SJSA1 (cell line): ENCODE measurements around the gene AHCYL2. TPM values are rescaled to one million over a fixed set of nuclear protein-coding genes. Genes with fewer than 3 reads are reported as not detected.
A peak's percentile ranks its signal among the peaks of the same experiment; 100 is the strongest.
"Not testable (repeated sequence)": the region's sequence is repeated elsewhere in the genome, so short reads cannot be mapped to it uniquely, and the experiment has no call there.

ENCODE experiments used
- DNase-seq, 2 experiments: peaks; one replicate each; pipeline ENCODE4 v3.0.0-alpha.2; 2015 to 2020; ENCODE audit warnings: low spot score in 2 of 2, low read depth in 1 of 2
- H3K27ac ChIP-seq: fragments of 250-450 bp; sonication (Bioruptor Pico); 2 replicates; pipeline ENCODE4 v1.5.1; 2020; ENCODE audit warnings: mild to moderate bottlenecking, moderate library complexity
- H3K27me3 ChIP-seq: fragments of 250-450 bp; sonication (Bioruptor Pico); replicated peaks from 2 replicates; pipeline ENCODE4 v1.5.1; 2020; ENCODE audit warnings: mild to moderate bottlenecking, moderate library complexity
- H3K36me3 ChIP-seq: fragments of 250-450 bp; sonication (Bioruptor Pico); 2 replicates; pipeline ENCODE4 v1.5.1; 2020; ENCODE audit warnings: mild to moderate bottlenecking
- H3K4me1 ChIP-seq: fragments of 250-450 bp; sonication (Bioruptor Pico); replicated peaks from 2 replicates; pipeline ENCODE4 v1.6.1; 2021; ENCODE audit warnings: mild to moderate bottlenecking
- H3K4me3 ChIP-seq: fragments of 250-450 bp; sonication (Bioruptor Pico); 2 replicates; pipeline ENCODE4 v1.5.1; 2020; ENCODE audit warnings: mild to moderate bottlenecking
- H3K9me3 ChIP-seq: fragments of 250-450 bp; sonication (Bioruptor Pico); replicated peaks from 2 replicates; pipeline ENCODE4 v1.5.1; 2020; ENCODE audit warnings: mild to moderate bottlenecking
- total RNA-seq: library from RNA; depleted of rRNA; stranded (reverse); fragments of >200 nt; shearing (Covaris generic); gene quantifications from 2 replicates; pipeline ENCODE4 v1.2.3, GENCODE V29; 2014

Gene AHCYL2
- total RNA-seq, 1 experiment from 2014 or later, result 10.3 TPM

DNA sequence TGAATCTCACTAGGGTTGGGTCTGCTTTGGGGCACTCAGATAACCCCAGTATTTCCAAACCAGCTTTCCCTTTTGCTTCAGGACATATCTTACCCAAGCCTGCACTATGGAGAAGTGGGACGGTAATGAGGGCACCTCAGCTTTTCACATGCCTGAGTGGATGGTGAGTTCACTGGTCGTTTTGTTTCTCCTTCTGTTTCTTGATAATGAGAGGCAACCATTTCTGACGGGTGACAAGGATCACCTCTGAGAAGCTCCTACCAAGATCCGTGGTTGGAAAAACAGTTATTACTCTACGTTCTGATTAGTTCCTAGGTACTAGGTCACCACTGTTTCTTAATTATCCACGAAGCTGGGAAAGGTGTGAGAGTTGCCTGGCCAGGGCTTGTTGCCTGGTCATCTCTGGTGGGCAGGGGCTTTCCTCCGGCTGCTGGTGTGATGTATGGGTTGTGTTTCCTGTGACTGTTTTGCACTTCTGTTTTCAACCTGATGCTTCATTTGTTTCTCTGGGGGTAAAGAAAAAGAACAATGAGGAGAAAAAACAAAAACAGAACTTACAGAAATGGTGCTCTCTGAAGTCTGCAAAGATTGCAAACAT, 143.7 kb downstream of the AHCYL2 start:
- Histone ChIP-seq H3K4me1 (no peaks in the 10 kb centered on the region), H3K36me3 (no peaks in the 10 kb centered on the region), H3K9me3 (no peaks in the 10 kb centered on the region), H3K4me3 (no peak overlapping the region), H3K27ac (no peak overlapping the region), H3K27me3 (no peaks in the 10 kb centered on the region)
- DNase-seq, result no peak

DNA sequence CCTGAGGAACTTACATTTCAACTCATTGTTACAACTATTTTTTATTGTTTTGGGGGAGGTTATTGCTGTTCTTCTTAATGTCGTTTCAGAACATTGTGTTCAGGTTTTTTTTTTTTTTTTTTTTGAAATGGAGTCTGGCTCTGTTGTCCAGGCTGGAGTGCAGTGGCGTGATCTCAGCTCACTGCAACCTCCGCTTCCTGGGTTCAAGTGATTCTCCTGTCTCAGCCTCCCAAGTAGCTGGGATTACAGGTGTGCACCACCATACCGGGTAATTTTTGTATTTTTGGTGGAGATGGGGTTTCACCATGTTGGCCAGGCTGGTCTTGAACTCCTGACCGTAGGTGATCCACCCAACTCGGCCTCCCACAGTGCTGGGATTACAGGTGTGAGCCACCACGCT, 144.6 kb downstream of the AHCYL2 start:
- H3K27me3 ChIP-seq, H3K9me3 ChIP-seq, H3K4me3 ChIP-seq, DNase-seq, H3K4me1 ChIP-seq, H3K27ac ChIP-seq, H3K36me3 ChIP-seq: not testable (repeated sequence)

DNA sequence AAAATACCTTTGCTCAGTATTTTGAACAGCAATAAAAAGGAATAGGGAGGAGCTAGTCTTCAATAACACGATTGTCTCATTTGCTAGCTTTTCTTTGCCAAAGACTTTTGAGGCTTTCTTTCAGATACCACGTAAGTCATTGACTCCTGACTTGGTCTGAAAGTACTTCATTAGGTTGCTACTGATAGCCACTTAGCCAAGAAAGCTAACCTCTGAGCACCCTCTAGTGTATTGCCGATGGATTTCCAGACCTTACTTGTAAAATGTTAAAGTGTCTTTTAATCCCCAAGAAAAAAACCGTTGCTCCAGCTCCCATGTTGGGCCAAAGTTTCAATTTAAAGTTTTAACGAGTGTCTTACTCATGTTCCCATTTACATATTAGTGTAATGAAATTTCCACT, 146.0 kb downstream of the AHCYL2 start:
- DNase-seq, result no peak
- H3K4me1 ChIP-seq, result no peaks in the 10 kb centered on the region

DNA sequence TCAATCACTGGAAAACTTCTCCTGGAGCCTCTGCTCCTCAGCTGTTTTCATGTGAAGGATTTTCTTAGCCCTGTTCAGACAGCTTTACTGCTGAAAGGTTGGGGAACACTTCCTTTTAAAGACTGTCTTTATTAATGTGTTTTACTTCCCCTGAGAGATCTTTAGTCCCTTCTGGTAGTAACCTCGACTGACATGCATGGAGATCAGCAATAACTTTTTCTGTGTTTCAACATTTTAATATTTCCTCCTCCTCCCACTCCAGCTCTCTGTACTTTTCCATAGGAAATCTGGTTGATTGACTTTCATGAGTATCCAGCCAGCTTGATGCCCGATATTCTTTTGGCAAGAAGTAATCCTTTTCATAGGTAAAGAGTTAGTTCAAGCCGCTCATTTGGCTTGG, 146.7 kb downstream of the AHCYL2 start:
- DNase-seq, result no peak
- H3K36me3 ChIP-seq, result no peaks in the 10 kb centered on the region
- no peaks in the 10 kb centered on the region for H3K9me3 ChIP-seq
- no peak overlapping the region for H3K4me3 ChIP-seq
- no peak overlapping the region for H3K27ac ChIP-seq
- no peaks in the 10 kb centered on the region for H3K27me3 ChIP-seq
- H3K4me1 ChIP-seq, result no peaks in the 10 kb centered on the region

More for the DNA sequence above, 146.0 kb downstream of the AHCYL2 start:
- no peak overlapping the region for H3K4me3 ChIP-seq
- no peaks in the 10 kb centered on the region for H3K36me3 ChIP-seq
- H3K9me3 ChIP-seq, result no peaks in the 10 kb centered on the region
- H3K27ac ChIP-seq, result no peak overlapping the region
- no peaks in the 10 kb centered on the region for H3K27me3 ChIP-seq

DNA sequence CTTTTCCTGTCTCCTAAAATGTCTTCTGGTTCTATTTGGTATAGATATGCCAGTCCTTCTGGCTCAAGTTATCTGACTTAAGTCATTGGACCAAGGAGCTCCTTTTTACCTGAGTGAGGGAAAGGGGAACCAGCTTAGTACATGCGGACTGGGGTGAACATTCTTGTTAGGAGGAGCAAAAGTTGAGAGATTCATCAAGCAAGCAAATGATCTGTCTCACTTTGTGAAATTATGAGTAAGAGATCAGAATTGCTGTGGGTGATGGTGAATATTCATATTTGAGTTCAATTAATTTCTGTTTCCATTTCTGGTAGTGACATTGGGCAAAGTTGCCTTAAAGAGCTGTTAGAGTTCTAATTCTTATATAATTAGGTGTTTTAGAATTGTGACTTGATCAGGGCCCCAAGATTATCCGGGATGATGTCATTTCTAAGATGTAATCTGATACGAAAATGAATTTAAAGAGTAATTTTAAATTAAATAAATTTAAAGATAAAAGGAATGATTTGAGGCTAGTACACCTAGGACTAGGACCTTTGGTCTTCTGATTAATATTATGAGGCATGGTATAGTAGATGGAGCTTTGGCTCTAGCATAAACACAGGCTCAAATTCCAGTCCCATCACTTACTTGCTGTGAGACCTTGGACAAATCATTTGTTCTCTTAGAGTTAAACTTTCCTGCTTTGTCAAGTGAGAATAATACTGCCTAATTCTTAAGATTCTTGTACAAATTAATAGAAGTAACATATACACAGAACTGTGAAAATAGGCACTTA, 149.0 kb downstream of the AHCYL2 start:
- DNase-seq, result no peak
- Histone ChIP-seq H3K27ac (no peak overlapping the region), H3K4me3 (no peak overlapping the region), H3K36me3 (no peaks in the 10 kb centered on the region), H3K9me3 (no peaks in the 10 kb centered on the region), H3K4me1 (peaks cover 7% of the 10 kb centered on the region), H3K27me3 (no peaks in the 10 kb centered on the region)

DNA sequence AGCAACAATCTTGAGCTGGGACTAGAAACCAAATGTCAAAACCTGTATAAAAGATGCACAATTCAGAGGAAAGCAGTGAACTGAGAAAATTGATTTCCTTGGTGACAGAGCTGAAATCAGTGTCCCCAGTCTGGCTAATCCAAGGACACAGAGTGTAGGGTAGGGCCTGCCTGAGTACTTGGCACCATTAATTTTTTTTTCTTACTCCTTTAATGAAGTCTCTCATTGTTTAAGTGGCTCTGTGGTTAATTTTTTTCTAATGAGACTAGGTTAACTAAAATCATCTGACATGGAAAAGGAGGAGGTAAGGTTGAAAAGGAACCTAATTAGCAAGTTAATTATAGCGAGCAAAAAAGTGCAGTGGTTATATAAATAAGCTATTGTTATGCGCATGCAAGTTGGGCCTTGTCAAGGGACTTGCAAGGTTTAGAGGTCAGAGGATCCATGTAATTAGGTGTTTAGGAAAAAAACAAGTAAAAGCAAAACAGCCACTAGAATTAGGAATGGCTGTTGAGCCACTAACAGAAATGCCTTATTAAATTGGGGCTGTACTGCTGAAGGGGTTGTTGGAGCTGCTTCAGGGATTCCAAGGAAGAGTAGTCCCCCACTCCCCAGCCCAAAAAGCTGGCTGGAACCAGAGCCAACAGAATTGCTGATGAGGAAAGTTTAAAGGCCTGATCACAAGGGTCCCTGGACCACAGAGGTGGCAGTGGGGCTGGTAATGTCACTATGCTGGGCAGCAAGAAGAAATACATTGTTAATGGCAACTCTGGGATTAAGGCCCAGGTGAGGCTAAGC, 150.5 kb downstream of the AHCYL2 start:
- Histone ChIP-seq H3K4me3 (no peak overlapping the region), H3K4me1 (peaks cover 7% of the 10 kb centered on the region), H3K9me3 (no peaks in the 10 kb centered on the region), H3K36me3 (no peaks in the 10 kb centered on the region), H3K27me3 (no peaks in the 10 kb centered on the region), H3K27ac (no peak overlapping the region)
- no peak for DNase-seq

DNA sequence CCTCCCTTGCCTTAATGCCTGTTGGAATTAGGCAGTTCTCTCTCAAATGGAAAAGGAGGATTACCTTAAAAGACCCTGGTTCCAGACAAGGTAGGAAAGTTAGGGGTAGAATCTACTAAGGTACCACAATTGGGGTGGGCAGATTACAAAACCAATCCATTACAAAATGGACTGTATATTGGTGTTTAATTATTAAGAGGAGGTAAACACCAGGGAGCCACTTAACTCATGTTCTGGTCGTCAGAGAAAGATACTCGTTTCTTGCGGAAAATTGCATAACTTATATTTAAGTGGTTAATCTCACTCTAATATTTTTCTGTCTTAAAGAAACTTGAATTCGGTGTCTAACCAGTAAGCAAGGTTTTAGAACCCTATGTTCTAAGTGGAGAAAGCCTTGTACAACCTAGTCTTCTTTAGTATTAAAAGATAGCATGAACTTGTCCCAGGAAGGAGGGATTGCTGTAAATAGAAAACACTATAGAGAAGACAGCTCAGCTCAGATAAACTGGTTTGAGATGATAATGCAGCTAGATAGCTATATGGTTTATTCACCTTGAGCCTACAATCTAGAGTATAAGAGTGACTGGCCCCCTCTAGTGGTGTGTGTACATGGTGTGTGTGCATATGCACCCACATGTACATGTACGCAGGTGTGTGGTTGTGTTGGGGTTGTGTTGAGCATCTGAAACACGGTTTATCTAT, 151.4 kb downstream of the AHCYL2 start:
- peak; percentile 34 to 47 for DNase-seq
- Histone ChIP-seq H3K4me3 (no peak overlapping the region), H3K4me1 (peaks cover 7% of the 10 kb centered on the region), H3K27me3 (no peaks in the 10 kb centered on the region), H3K27ac (no peak overlapping the region), H3K36me3 (no peaks in the 10 kb centered on the region), H3K9me3 (no peaks in the 10 kb centered on the region)

DNA sequence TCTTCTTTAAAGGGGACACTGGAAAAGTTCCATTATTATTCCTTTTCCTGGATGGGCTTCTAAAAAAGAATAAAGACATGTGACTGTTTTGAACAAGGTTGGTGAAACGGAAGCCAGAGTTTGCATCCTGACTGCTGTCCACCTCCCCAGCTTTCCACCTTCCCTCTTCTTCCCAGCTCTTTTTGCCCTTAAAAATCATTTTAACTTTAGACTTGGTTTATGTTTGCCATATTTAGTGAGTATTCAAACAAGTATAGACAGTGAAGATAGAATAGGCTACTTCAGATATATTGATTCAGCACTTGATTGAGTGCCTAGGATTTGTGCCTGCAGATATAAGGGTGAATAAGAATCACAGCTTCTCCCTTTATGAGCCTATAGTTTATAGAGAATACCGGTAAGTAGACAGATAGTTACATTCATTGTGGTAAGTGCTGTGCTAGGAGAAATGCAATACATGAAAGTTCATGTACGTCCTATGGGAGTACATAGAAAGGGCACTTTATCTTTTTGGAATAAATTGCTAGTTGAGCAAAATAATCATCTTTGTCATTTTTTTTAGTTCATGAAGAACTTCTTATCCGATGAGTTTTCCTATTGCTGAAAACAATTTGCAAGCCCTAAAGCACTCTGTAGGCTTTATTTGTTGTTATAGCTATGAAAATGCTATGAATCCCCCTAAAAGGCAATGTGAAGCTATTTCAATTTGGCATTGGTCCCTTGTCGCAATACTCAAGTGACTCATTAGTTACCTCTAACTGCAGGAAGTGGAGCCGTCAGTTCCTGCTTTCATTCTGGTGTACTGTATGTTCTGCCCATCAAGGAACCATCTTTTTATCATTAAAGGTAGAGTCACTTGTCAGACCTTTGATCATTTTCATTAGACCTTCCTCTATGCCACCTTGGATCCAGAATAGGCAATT, 152.2 kb downstream of the AHCYL2 start:
- Histone ChIP-seq H3K4me3 (no peak overlapping the region), H3K27me3 (no peaks in the 10 kb centered on the region), H3K27ac (no peak overlapping the region), H3K4me1 (peaks cover 7% of the 10 kb centered on the region), H3K36me3 (no peaks in the 10 kb centered on the region), H3K9me3 (no peaks in the 10 kb centered on the region)
- no peak for DNase-seq

DNA sequence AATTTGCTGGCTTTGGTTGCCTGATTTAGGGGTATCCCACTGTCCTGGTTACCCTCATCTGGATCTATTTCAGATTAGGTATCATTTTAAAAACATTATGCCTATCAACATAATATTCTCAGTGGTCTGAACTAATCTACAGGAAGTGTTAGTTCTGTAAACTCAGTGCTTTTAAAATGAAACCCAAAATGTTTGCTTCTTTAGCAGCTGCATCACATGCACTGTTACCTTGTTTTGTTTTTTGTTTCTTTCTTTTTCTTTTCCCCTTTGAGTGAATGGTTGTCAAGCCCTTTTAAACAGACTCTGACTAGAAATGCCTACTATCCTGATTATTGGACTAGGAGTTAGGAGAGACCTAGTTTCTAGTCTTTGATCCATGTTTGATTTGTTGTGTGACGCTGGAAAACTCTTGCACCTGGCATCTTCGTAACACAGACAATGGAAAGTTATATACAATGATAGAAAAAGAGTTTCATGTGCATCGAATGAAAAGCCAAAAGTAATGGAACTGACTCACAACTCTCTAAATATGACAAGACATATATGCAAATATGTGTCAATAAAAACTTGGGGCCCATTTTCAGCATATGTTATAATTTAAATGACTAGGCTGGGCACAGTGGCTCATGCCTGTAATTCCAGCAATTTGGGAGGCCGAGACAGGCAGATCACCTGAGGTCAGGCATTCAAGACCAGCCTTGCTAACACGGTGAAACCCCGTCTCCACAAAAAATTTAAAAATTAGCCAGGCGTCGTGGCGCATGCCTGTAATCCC, 157.1 kb downstream of the AHCYL2 start:
- H3K9me3 ChIP-seq, result no peaks in the 10 kb centered on the region
- H3K36me3 ChIP-seq, result no peaks in the 10 kb centered on the region
- no peak overlapping the region for H3K4me3 ChIP-seq
- H3K4me1 ChIP-seq, result peaks cover 11% of the 10 kb centered on the region
- no peak overlapping the region for H3K27ac ChIP-seq
- no peaks in the 10 kb centered on the region for H3K27me3 ChIP-seq
- no peak for DNase-seq

DNA sequence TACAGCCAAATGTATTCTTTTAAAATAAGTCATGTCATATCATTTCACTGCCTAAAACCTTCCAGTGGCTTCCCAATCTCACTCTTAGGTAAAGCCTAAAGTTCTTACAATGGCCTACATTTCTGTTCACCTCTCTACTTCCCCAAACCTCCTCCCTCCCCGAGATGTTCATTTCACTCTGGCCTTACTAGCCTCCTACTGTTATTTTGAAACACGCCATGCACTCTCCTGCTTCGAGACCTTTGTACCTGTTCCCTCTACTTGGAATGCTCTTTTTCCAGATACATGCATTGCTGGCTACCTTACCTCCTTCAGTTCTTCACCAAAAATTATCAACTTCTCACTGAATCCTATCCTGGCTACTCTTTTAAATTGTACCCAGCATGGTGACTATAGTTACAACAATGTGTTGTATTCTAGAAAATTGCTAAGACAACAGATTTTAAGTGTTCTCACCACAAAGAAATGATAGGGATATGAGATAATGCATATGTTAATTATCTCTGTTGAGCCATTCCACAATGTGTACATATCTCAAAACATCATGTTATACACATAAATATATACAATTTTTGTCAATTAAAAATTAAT, 158.8 kb downstream of the AHCYL2 start:
- Histone ChIP-seq H3K36me3 (no peaks in the 10 kb centered on the region), H3K4me1 (peaks cover 5% of the 10 kb centered on the region), H3K9me3 (no peaks in the 10 kb centered on the region), H3K27me3 (no peaks in the 10 kb centered on the region), H3K4me3 (no peak overlapping the region), H3K27ac (no peak overlapping the region)
- no peak for DNase-seq

DNA sequence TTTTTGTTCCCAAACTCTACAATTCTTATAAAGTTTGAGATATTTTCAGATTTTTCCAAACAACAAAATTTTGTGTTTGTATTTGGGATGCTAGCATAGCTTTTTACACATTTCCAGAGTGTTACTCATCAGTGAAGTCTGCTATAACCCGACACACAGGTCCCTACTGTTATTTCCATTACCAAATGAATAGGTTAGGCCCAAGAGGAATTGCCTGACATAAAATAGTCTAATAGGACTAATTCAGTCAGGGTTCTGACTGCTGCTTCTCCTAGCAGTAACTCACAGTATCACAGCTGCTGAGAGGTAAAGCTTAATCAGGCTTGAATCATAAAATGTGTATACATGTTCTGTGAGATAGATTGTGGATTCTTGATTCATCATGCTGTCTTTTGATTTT, 160.3 kb downstream of the AHCYL2 start:
- peaks cover 5% of the 10 kb centered on the region for H3K4me1 ChIP-seq
- no peak overlapping the region for H3K27ac ChIP-seq
- H3K36me3 ChIP-seq, result no peaks in the 10 kb centered on the region
- no peaks in the 10 kb centered on the region for H3K9me3 ChIP-seq
- H3K4me3 ChIP-seq, result no peak overlapping the region
- no peak for DNase-seq
- no peaks in the 10 kb centered on the region for H3K27me3 ChIP-seq

DNA sequence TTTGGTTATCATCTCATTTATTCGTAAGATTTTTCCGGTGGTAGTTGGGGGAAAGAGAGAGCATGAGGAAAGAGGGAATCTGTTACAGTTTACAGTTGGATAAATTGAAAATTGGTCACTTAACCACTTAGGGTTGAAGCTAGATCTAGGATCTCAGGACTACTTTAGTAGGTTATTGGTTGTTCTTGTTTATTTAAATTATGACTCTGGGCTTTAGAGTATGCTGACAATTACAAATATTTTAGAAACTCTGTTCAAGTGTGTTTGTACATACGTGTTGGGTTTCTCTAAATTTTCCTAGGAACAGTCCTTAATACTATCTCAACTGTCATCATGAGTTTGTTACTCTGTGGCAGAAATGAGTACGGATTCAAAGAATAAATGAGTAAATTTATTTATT, 160.8 kb downstream of the AHCYL2 start:
- Histone ChIP-seq H3K27me3 (no peaks in the 10 kb centered on the region), H3K27ac (no peak overlapping the region), H3K4me3 (no peak overlapping the region), H3K4me1 (peaks cover 5% of the 10 kb centered on the region), H3K9me3 (no peaks in the 10 kb centered on the region), H3K36me3 (no peaks in the 10 kb centered on the region)
- no peak for DNase-seq
